ENCODE measurements around the gene HMGB2. TPM values are rescaled to one million over a fixed set of nuclear protein-coding genes. Genes with fewer than 3 reads are reported as not detected.

The HMGB2 gene
- total and polyA plus RNA-seq, 4 experiments from 2014 or later: 110 to 255 (median 156) TPM

GRCh38 chr4:173337463-173337862 is 3.3 kb upstream of the HMGB2 start:
- no peak overlapping the region for H3K27ac Mint-ChIP-seq
- peaks cover 10 to 25% (median 12%) of the 10 kb centered on the region in 4 donors for H3K4me1 Mint-ChIP-seq
- ChIA-PET CTCF (ENCODE audit: partially characterized antibody) (interaction anchor here (1.0 kb wide), 1 partner anchor 18 kb away, joined by 3 read pairs; no protein-coding TSS in a partner anchor), POLR2A (ENCODE audit: partially characterized antibody) (no interaction called here)
- peaks cover 0 to 2% of the 10 kb centered on the region in 2 donors for H3K27me3 Mint-ChIP-seq
- peaks cover 0 to 3% (median 0%) of the 10 kb centered on the region in 8 donors for H3K9me3 Mint-ChIP-seq
- intact Hi-C loops (cut with micrococcal nuclease): no loop called here
- Histone ChIP-seq H3K4me1 (ENCODE audit: insufficient read depth, low read length) (peaks cover 11% of the 10 kb centered on the region), H3K4me3 (ENCODE audit: low read length in 2 of 2) (no peak overlapping the region), H3K36me3 (ENCODE audit: insufficient read depth, low read length) (no peaks in the 10 kb centered on the region), H3K27ac (ENCODE audit: low read depth, low read length) (no peak overlapping the region), H3K9me3 (ENCODE audit: control insufficient read depth in 1 of 2, low read length in 2 of 2) (no peaks in the 10 kb centered on the region), H3K27me3 (ENCODE audit: insufficient read depth, low read length) (no peaks in the 10 kb centered on the region)
- DNase-seq: no peak
- no peak overlapping the region for H3K4me3 Mint-ChIP-seq
- H3K36me3 Mint-ChIP-seq: peaks cover 0 to 19% of the 10 kb centered on the region in 2 donors

- no peaks in the 10 kb centered on the region for H3K9me3 ChIP-seq (ENCODE audit: control insufficient read depth in 1 of 2, low read length in 2 of 2)
- H3K4me3 Mint-ChIP-seq: peak overlapping the region; percentile 97 to 100 (median 98)
- ChIA-PET CTCF (ENCODE audit: partially characterized antibody) (interaction anchor here (1.2 to 6.2 kb wide), 6 partner anchors 11 to 87 kb away, joined by 3 to 72 read pairs (median 8); partner anchors contain the start of gene SAP30), POLR2A (ENCODE audit: partially characterized antibody) (interaction anchor here (0.6 to 8.1 kb wide), 19 partner anchors 11 to 948 kb away, joined by 3 to 375 read pairs (median 6); partner anchors contain the start of genes CEP44, FBXO8, GALNT7 and SAP30)
- H3K9me3 Mint-ChIP-seq: peaks cover 0 to 4% (median 0%) of the 10 kb centered on the region in 8 donors
- H3K4me3 ChIP-seq (ENCODE audit: low read length in 2 of 2): peak overlapping the region; percentile 92 to 95
- peaks cover 26% of the 10 kb centered on the region for H3K4me1 ChIP-seq (ENCODE audit: insufficient read depth, low read length)
- H3K4me1 Mint-ChIP-seq: peaks cover 17 to 33% (median 21%) of the 10 kb centered on the region in 4 donors
- peaks cover 0 to 2% of the 10 kb centered on the region in 2 donors for H3K27me3 Mint-ChIP-seq
- no peaks in the 10 kb centered on the region for H3K36me3 ChIP-seq (ENCODE audit: insufficient read depth, low read length)
- peaks cover 4 to 30% of the 10 kb centered on the region in 2 donors for H3K36me3 Mint-ChIP-seq
- H3K27ac ChIP-seq (ENCODE audit: low read depth, low read length): peak overlapping the region; percentile 43
- H3K27ac Mint-ChIP-seq: peak overlapping the region in 6 of 7 donors; percentile 95 to 99 (median 98)
- no peaks in the 10 kb centered on the region for H3K27me3 ChIP-seq (ENCODE audit: insufficient read depth, low read length)
- DNase-seq: peak in 1 of 5 donors; percentile 52
- intact Hi-C loops (cut with micrococcal nuclease): loop anchor here (1.0 to 5.0 kb wide), 4 partner anchors 35 to 948 kb away; partner anchors contain the start of genes CEP44, FBXO8 and SAP30
Observed at GRCh38 chr4:173334891-173335752, 964 bp upstream of the HMGB2 start.

DNA sequence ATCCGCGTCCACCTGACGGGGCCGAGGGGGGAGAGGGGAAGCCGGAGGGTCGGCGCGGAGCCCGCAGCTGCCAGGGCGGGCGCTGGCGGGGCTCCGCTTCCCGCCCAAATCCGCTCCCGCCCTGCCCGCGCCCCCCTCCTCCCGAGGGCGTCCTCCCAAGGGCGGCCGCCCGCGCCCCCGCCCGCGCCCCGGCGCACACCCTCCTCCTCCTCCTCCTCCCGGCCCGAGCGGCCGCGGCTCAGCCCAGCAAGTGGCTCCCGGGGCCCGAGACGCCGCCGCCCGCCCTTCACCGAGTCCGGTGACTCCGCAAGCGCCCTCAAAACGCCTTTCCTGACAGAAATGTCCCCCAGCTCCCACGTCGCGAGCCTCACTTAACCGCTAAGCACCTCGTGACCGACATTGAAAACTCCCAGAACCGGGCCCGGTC is 487 bp downstream of the HMGB2 start:
- H3K36me3 Mint-ChIP-seq: peaks cover 11 to 35% of the 10 kb centered on the region in 2 donors
- H3K27ac Mint-ChIP-seq: peak overlapping the region; percentile 95 to 99 (median 98)
- DNase-seq: peak in 1 of 5 donors; percentile 71
- Histone ChIP-seq H3K4me1 (ENCODE audit: insufficient read depth, low read length) (peaks cover 26% of the 10 kb centered on the region), H3K27me3 (ENCODE audit: insufficient read depth, low read length) (no peaks in the 10 kb centered on the region), H3K36me3 (ENCODE audit: insufficient read depth, low read length) (no peaks in the 10 kb centered on the region), H3K9me3 (ENCODE audit: control insufficient read depth in 1 of 2, low read length in 2 of 2) (no peaks in the 10 kb centered on the region), H3K4me3 (ENCODE audit: low read length in 2 of 2) (peak overlapping the region; percentile 75 to 95), H3K27ac (ENCODE audit: low read depth, low read length) (peak overlapping the region; percentile 91)
- POLR2A ChIA-PET (ENCODE audit: partially characterized antibody): interaction anchor here (0.6 to 8.1 kb wide), 23 partner anchors 12 to 950 kb away, joined by 3 to 375 read pairs (median 5); partner anchors contain the start of genes CEP44, FBXO8, GALNT7 and SAP30
- peaks cover 17 to 33% (median 21%) of the 10 kb centered on the region in 4 donors for H3K4me1 Mint-ChIP-seq
- intact Hi-C loops (cut with micrococcal nuclease): loop anchor here (1.0 to 5.0 kb wide), 5 partner anchors 37 to 950 kb away; partner anchors contain the start of genes CEP44, FBXO8, GALNT7 and SAP30
- peaks cover 0 to 4% (median 0%) of the 10 kb centered on the region in 8 donors for H3K9me3 Mint-ChIP-seq
- H3K27me3 Mint-ChIP-seq: peaks cover 0 to 2% of the 10 kb centered on the region in 2 donors
- H3K4me3 Mint-ChIP-seq: peak overlapping the region; percentile 97 to 100 (median 98)
- CTCF ChIA-PET (ENCODE audit: partially characterized antibody): interaction anchor here (1.3 to 6.2 kb wide), 7 partner anchors 12 to 88 kb away, joined by 3 to 72 read pairs (median 4); partner anchors contain the start of gene SAP30

DNA sequence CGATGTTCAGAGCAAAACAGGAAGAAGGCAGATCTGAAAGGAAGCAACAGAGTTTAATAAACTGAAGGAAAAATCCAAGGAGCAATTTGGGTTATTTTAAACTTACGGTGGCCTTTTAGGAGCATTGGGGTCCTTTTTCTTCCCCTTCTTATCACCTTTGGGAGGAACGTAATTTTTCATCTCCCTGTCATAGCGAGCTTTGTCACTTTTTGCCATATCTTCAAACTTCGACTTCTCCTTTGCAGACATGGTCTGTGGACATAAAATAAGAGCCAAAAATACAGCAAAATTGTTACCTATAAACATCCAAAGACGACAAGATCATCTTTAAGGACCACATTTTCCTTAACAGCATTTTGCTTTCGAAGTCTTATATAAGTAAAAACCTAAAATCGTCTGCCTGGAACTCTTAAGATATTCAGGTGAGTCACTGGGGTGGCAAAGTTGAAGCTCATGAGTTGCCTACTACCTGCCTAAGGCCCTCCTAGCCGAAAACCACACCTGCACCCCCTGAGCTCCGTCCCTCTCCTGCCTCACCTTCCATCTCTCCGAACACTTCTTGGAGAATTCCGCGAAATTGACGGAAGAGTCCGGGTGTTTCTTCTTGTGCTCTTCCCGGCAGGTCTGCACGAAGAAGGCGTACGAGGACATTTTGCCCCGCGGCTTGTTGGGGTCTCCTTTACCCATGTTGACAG is 1.0 kb downstream of the HMGB2 start:
- peak overlapping the region; percentile 91 for H3K27ac ChIP-seq (ENCODE audit: low read depth, low read length)
- Mint-ChIP-seq H3K4me1 (peaks cover 17 to 33% (median 21%) of the 10 kb centered on the region in 4 donors), H3K4me3 (peak overlapping the region; percentile 91 to 99 (median 96)), H3K9me3 (peaks cover 0 to 4% (median 0%) of the 10 kb centered on the region in 8 donors), H3K36me3 (peaks cover 11 to 37% of the 10 kb centered on the region in 2 donors), H3K27ac (peak overlapping the region; percentile 92 to 98 (median 95)), H3K27me3 (peaks cover 0 to 2% of the 10 kb centered on the region in 2 donors)
- H3K9me3 ChIP-seq (ENCODE audit: control insufficient read depth in 1 of 2, low read length in 2 of 2): no peaks in the 10 kb centered on the region
- intact Hi-C loops (cut with micrococcal nuclease): loop anchor here (2.0 to 5.0 kb wide), 3 partner anchors 159 to 174 kb away; partner anchors contain the start of gene GALNT7
- H3K4me1 ChIP-seq (ENCODE audit: insufficient read depth, low read length): peaks cover 26% of the 10 kb centered on the region
- DNase-seq: peak in 3 of 5 donors; percentile 22 to 67 (median 31)
- H3K36me3 ChIP-seq (ENCODE audit: insufficient read depth, low read length): no peaks in the 10 kb centered on the region
- ChIA-PET CTCF (ENCODE audit: partially characterized antibody) (interaction anchor here (1.0 to 6.2 kb wide), 8 partner anchors 13 to 161 kb away, joined by 3 to 72 read pairs (median 6); partner anchors contain the start of gene SAP30), POLR2A (ENCODE audit: partially characterized antibody) (interaction anchor here (0.6 to 8.1 kb wide), 19 partner anchors 12 to 951 kb away, joined by 3 to 375 read pairs (median 6); partner anchors contain the start of genes CEP44, FBXO8, GALNT7 and SAP30)
- H3K4me3 ChIP-seq (ENCODE audit: low read length in 2 of 2): peak overlapping the region; percentile 33 to 95
- H3K27me3 ChIP-seq (ENCODE audit: insufficient read depth, low read length): no peaks in the 10 kb centered on the region

GRCh38 chr4:173332021-173332487 is 2.1 kb downstream of the HMGB2 start:
- H3K36me3 Mint-ChIP-seq: peaks cover 11 to 40% of the 10 kb centered on the region in 2 donors

DNA sequence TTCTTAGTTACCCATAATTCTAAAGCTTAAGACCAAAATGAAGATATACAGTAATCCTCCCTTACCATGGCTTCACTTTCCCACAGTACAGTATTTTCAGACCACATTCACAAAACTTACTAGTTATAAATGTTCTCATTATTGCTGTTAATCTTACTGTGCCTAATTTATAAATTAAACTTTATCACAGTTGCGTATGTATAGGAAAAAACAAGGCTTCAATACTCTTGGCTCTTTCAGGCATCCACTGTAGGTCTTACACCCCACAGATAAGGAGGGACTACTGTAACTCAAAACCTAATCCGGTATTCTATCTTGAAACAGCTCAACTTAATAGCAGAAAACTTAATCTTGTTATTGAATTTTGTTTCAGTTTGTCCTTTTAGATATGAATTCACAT is 3.6 kb downstream of the HMGB2 start:
- Histone ChIP-seq H3K4me1 (ENCODE audit: insufficient read depth, low read length) (peaks cover 25% of the 10 kb centered on the region), H3K36me3 (ENCODE audit: insufficient read depth, low read length) (no peaks in the 10 kb centered on the region), H3K27me3 (ENCODE audit: insufficient read depth, low read length) (no peaks in the 10 kb centered on the region), H3K4me3 (ENCODE audit: low read length in 2 of 2) (no peak overlapping the region), H3K9me3 (ENCODE audit: control insufficient read depth in 1 of 2, low read length in 2 of 2) (no peaks in the 10 kb centered on the region), H3K27ac (ENCODE audit: low read depth, low read length) (no peak overlapping the region)
- peak overlapping the region in 3 of 7 donors; percentile 6 to 22 (median 22) for H3K27ac Mint-ChIP-seq
- peaks cover 11 to 45% of the 10 kb centered on the region in 2 donors for H3K36me3 Mint-ChIP-seq
- ChIA-PET CTCF (ENCODE audit: partially characterized antibody) (interaction anchor here (0.7 to 6.2 kb wide), 4 partner anchors 11 to 89 kb away, joined by 3 to 72 read pairs (median 28); partner anchors contain the start of gene SAP30), POLR2A (ENCODE audit: partially characterized antibody) (interaction anchor here (1.2 to 8.1 kb wide), 2 partner anchors 40 to 953 kb away, joined by 3 to 375 read pairs; partner anchors contain the start of genes CEP44 and SAP30)
- H3K4me3 Mint-ChIP-seq: no peak overlapping the region
- intact Hi-C loops (cut with micrococcal nuclease): loop anchor here (5.0 kb wide), 2 partner anchors 162 to 177 kb away; no protein-coding TSS in a partner anchor
- H3K27me3 Mint-ChIP-seq: no peaks in the 10 kb centered on the region
- peaks cover 17 to 33% (median 21%) of the 10 kb centered on the region in 4 donors for H3K4me1 Mint-ChIP-seq
- DNase-seq: no peak
- H3K9me3 Mint-ChIP-seq: peaks cover 0 to 4% (median 0%) of the 10 kb centered on the region in 8 donors

More at GRCh38 chr4:173332021-173332487, 2.1 kb downstream of the HMGB2 start:
- Histone ChIP-seq H3K9me3 (ENCODE audit: control insufficient read depth in 1 of 2, low read length in 2 of 2) (no peaks in the 10 kb centered on the region), H3K4me3 (ENCODE audit: low read length in 2 of 2) (peak overlapping the region; percentile 33 to 95), H3K36me3 (ENCODE audit: insufficient read depth, low read length) (no peaks in the 10 kb centered on the region), H3K27me3 (ENCODE audit: insufficient read depth, low read length) (no peaks in the 10 kb centered on the region), H3K27ac (ENCODE audit: low read depth, low read length) (peak overlapping the region; percentile 91), H3K4me1 (ENCODE audit: insufficient read depth, low read length) (peaks cover 26% of the 10 kb centered on the region)
- intact Hi-C loops (cut with micrococcal nuclease): loop anchor here (2.0 to 5.0 kb wide), 3 partner anchors 160 to 175 kb away; partner anchors contain the start of gene GALNT7
- CTCF ChIA-PET (ENCODE audit: partially characterized antibody): interaction anchor here (1.0 to 6.2 kb wide), 7 partner anchors 12 to 162 kb away, joined by 3 to 72 read pairs (median 7); partner anchors contain the start of gene SAP30
- Mint-ChIP-seq H3K27me3 (peaks cover 0 to 2% of the 10 kb centered on the region in 2 donors), H3K27ac (peak overlapping the region; percentile 31 to 98 (median 95)), H3K4me3 (peak overlapping the region; percentile 91 to 99 (median 96)), H3K9me3 (peaks cover 0 to 4% (median 0%) of the 10 kb centered on the region in 8 donors), H3K4me1 (peaks cover 17 to 33% (median 21%) of the 10 kb centered on the region in 4 donors)
- peak in 2 of 5 donors; percentile 15 to 21 for DNase-seq
- POLR2A ChIA-PET (ENCODE audit: partially characterized antibody): interaction anchor here (0.7 to 8.1 kb wide), 5 partner anchors 13 to 168 kb away, joined by 3 to 375 read pairs (median 3); partner anchors contain the start of gene SAP30
